AG04450 (cell line): ENCODE results near the gene NHERF2. TPM values are rescaled to one million over a fixed set of nuclear protein-coding genes. Genes with fewer than 3 reads are reported as not detected.

ENCODE experiments used
- CTCF ChIA-PET: fragments of 300-600, 350-600 bp; formaldehyde crosslinking; extraction: SDS; loops from one replicate; lab custom pipeline; 2022; ENCODE audit warnings: antibody characterized with exemption, inconsistent platforms; lab: Charles Lee
- POLR2A ChIA-PET: fragments of 350-600 bp; formaldehyde crosslinking; extraction: SDS; loops from one replicate; lab custom pipeline; 2021; ENCODE audit warnings: antibody characterized with exemption, inconsistent platforms; lab: Yijun Ruan, JAX
- DNase-seq: peaks from one replicate; pipeline ENCODE4 v3.0.0-alpha.2; 2011; ENCODE audit warnings: low read depth, low spot score
- H3K27ac ChIP-seq: one replicate; pipeline ENCODE4 v1.5.1; 2012; ENCODE audit warnings: low read depth, low read length, control low read depth
- H3K27me3 ChIP-seq: one replicate; pipeline ENCODE4 v1.6.0; 2012; ENCODE audit warnings: low read length; ENCODE audit not compliant: control insufficient read depth, insufficient read depth
- H3K4me3 ChIP-seq: 2 replicates; pipeline ENCODE4 v1.5.1; 2011; ENCODE audit warnings: mild to moderate bottlenecking, low read depth, low read length, control low read depth
- H3K9me3 ChIP-seq: 2 replicates; pipeline ENCODE4 v1.5.1; 2012; ENCODE audit warnings: low read length; ENCODE audit not compliant: control insufficient read depth, insufficient read depth
- polyA plus RNA-seq: library from polyadenylated mRNA; depleted of rRNA; stranded (reverse); fragments of >200 nt; gene quantifications from 2 replicates; pipeline ENCODE4 v1.2.3, GENCODE V29; 2011
- TF ChIP-seq, protein P1 (sequence below): IDR thresholded peaks from 2 replicates; pipeline ENCODE4 v1.5.1; 2011; ENCODE audit warnings: low read depth, low read length, control low read depth, inconsistent platforms

Gene NHERF2
- polyA plus RNA-seq, 1 experiment, result 16.7 TPM

DNA sequence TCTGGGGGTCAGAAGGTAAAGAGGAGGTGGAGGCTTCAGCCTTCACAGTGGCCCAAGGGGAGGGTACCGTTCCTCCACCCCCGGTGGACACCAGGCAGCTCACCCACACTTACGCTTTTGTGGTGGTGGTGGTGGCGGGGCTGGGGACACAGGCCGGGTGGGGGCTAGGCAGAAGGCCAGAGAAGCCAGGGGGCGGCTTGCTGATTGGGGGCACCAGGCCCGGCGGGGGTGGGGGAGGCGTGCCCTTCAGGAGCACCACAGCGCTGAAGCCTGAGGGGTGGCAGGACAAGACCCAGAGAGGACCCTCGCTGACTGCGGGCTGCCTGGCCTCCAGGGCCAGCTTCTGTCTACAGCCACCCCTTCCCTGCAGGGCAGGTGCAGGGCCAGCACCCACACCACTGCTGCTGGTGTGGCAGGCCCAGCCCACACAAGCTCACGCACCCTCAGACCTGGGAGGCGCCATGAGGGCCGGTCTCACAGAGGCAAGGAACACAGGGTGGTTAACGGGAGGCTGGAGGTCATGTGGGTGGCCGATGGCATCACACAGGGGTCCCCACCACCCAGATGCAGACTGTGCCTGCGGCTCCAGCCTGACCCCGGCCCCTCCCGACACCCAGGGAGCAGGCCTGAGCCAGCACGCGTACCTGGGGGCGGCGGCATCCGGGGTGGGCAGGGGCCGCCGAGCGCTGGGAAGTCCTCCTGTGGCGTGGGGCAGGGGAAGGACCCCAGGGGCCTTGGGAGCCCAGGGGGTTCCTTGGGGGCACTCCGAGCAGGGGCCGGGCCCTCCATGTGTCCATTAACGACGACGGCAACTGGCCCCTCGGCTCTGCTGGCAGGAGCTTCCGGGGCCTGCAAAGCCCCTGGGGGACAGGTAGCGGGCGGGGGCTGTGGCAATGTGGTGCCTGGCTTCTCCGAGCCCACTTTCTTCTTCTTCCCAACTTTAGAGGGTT is 27.6 kb upstream of the NHERF2 start:
- H3K9me3 ChIP-seq, result no peaks in the 10 kb centered on the region; the same call in 1 of the 2 replicates
- TF ChIP-seq, protein P1, sequence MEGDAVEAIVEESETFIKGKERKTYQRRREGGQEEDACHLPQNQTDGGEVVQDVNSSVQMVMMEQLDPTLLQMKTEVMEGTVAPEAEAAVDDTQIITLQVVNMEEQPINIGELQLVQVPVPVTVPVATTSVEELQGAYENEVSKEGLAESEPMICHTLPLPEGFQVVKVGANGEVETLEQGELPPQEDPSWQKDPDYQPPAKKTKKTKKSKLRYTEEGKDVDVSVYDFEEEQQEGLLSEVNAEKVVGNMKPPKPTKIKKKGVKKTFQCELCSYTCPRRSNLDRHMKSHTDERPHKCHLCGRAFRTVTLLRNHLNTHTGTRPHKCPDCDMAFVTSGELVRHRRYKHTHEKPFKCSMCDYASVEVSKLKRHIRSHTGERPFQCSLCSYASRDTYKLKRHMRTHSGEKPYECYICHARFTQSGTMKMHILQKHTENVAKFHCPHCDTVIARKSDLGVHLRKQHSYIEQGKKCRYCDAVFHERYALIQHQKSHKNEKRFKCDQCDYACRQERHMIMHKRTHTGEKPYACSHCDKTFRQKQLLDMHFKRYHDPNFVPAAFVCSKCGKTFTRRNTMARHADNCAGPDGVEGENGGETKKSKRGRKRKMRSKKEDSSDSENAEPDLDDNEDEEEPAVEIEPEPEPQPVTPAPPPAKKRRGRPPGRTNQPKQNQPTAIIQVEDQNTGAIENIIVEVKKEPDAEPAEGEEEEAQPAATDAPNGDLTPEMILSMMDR, result no peak
- DNase-seq, result no peak
- no peak overlapping the region for H3K4me3 ChIP-seq
- POLR2A ChIA-PET, result no interaction called here
- H3K27ac ChIP-seq, result no peak overlapping the region
- CTCF ChIA-PET, result interaction anchor here (0.7 to 1.0 kb wide), 2 partner anchors 141 kb away, joined by 4 read pairs; no protein-coding TSS in a partner anchor
- H3K27me3 ChIP-seq, result no peaks in the 10 kb centered on the region

DNA sequence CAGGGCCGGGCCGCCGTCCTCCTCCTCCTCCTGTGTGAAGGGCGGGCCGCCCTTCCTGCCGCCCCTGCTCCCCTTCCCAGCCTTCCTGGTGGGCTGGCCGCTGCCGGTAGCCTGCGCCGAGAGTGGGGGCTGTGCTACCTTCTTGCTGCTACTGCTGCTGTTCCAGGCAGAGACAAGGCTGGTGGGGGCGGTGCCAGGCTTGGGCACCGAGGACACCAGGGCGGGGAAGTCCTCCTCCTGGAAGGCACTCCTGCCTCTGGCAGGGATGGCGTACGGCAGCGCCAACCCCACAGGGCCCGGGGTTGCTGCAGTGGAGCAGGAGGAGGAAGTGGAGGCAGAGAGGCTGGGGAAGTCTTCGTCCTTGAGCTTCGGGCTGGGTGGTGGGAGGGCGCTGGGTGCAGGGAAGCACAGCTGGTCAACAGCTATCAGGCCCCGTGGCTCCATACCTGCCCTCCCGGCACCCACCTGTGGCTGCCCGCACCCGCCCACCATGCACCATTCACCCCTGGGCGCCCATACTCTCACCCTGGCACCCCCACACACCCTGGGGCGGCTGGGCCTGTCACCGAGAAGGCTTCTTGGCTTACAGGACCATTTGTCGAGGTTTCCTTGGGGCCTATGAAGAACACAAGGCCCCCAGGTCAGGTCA is 26.7 kb upstream of the NHERF2 start:
- POLR2A ChIA-PET, result no interaction called here
- H3K27me3 ChIP-seq, result no peaks in the 10 kb centered on the region
- H3K4me3 ChIP-seq, result no peak overlapping the region
- H3K9me3 ChIP-seq, result no peaks in the 10 kb centered on the region; the same call in 1 of the 2 replicates
- TF ChIP-seq, protein P1, result no peak
- CTCF ChIA-PET, result interaction anchor here (0.7 kb wide), 1 partner anchor 141 kb away, joined by 4 read pairs; no protein-coding TSS in a partner anchor
- H3K27ac ChIP-seq, result no peak overlapping the region
- no peak for DNase-seq

GRCh38 chr16:2001035-2001434 is 25.7 kb upstream of the NHERF2 start:
- TF ChIP-seq, protein P1, result no peak
- Histone ChIP-seq H3K27me3 (no peaks in the 10 kb centered on the region), H3K27ac (no peak overlapping the region), H3K4me3 (no peak overlapping the region), H3K9me3 (no peaks in the 10 kb centered on the region; the same call in 1 of the 2 replicates)
- no peak for DNase-seq
- ChIA-PET POLR2A (interaction anchor here (0.6 kb wide), 1 partner anchor 36 kb away, joined by 3 read pairs; the partner anchor contains the start of gene RPS2), CTCF (interaction anchor here (5.0 kb wide), 1 partner anchor 139 kb away, joined by 79 read pairs; no protein-coding TSS in a partner anchor)

- ChIA-PET CTCF (interaction anchor here (0.6 to 5.0 kb wide), 2 partner anchors 139 to 278 kb away, joined by 6 to 79 read pairs; no protein-coding TSS in a partner anchor), POLR2A (no interaction called here)
- no peak overlapping the region for H3K27ac ChIP-seq
- no peak for DNase-seq
- no peaks in the 10 kb centered on the region; the same call in 1 of the 2 replicates for H3K9me3 ChIP-seq
- no peak overlapping the region for H3K4me3 ChIP-seq
- TF ChIP-seq, protein P1, result no peak
- no peaks in the 10 kb centered on the region for H3K27me3 ChIP-seq
Measured at GRCh38 chr16:2001456-2002355, 25.0 kb upstream of the NHERF2 start.
